Liver (tissue), 3 donors: ENCODE data around the gene MGAT4C.

Experiments used
- TAF1 ChIP-seq: conservative IDR thresholded peaks from 2 replicates; pipeline ENCODE4 v1.6.1; 2016; ENCODE audit warnings: antibody characterized with exemption, mild to moderate bottlenecking
- TF ChIP-seq, protein P1 (sequence below): fragments of 150-350 bp; IDR thresholded peaks from 2 replicates; pipeline ENCODE4 v1.5.1; 2017; ENCODE audit warnings: improper control_type of control experiment, low read depth, low read length; ENCODE audit not compliant: missing input control
- donor health status: healthy.
- donor health status: healthy.

GRCh38 chr12:86261142-86261541 is 5.0 kb upstream of the MGAT4C start:
- TF ChIP-seq, protein P1, sequence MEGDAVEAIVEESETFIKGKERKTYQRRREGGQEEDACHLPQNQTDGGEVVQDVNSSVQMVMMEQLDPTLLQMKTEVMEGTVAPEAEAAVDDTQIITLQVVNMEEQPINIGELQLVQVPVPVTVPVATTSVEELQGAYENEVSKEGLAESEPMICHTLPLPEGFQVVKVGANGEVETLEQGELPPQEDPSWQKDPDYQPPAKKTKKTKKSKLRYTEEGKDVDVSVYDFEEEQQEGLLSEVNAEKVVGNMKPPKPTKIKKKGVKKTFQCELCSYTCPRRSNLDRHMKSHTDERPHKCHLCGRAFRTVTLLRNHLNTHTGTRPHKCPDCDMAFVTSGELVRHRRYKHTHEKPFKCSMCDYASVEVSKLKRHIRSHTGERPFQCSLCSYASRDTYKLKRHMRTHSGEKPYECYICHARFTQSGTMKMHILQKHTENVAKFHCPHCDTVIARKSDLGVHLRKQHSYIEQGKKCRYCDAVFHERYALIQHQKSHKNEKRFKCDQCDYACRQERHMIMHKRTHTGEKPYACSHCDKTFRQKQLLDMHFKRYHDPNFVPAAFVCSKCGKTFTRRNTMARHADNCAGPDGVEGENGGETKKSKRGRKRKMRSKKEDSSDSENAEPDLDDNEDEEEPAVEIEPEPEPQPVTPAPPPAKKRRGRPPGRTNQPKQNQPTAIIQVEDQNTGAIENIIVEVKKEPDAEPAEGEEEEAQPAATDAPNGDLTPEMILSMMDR: no peak
- no peak for TF ChIP-seq TAF1
